ENCODE measurements around the gene ATXN2. TPM values are rescaled to one million over a fixed set of nuclear protein-coding genes. Genes with fewer than 3 reads are reported as not detected.
"Not testable (repeated sequence)": the region's sequence is repeated elsewhere in the genome, so short reads cannot be mapped to it uniquely, and the experiment has no call there.

The ATXN2 gene

GRCh38 chr12:111402490-111402824, 196.7 kb downstream of the ATXN2 start:
- H3K27me3 ChIP-seq (ENCODE audit: control insufficient read depth in 3 of 3, insufficient read depth in 3 of 3, low read depth in 1 of 3, low read length in 3 of 3); H2AK5ac ChIP-seq (ENCODE audit: low read depth, low read length); H3K9me3 ChIP-seq (replicated peaks in 1 of 2; ENCODE audit: control insufficient read depth in 2 of 2, insufficient read depth in 1 of 2, low read depth in 1 of 2, low read length in 2 of 2); H2BK15ac ChIP-seq (ENCODE audit: low read length); H3K36me3 ChIP-seq (replicated peaks in 1 of 2; ENCODE audit: control insufficient read depth in 2 of 2, insufficient read depth in 2 of 2, low read length in 2 of 2); H4K8ac ChIP-seq (ENCODE audit: low read depth, low read length); H3K18ac ChIP-seq (ENCODE audit: low read length); DNase-seq (ENCODE audit: low spot score); H3K14ac ChIP-seq (ENCODE audit: low read length); H2BK12ac ChIP-seq (ENCODE audit: low read length); H2AFZ ChIP-seq (ENCODE audit: low read length); H3K79me1 ChIP-seq (ENCODE audit: low read depth, low read length); H3K4me2 ChIP-seq (ENCODE audit: insufficient read depth, low read length, poor library complexity, severe bottlenecking); H3K9ac ChIP-seq (ENCODE audit: low read depth, low read length, poor library complexity); H3K23ac ChIP-seq (ENCODE audit: low read depth, low read length, poor library complexity); H3K4me3 ChIP-seq (ENCODE audit: low read length in 2 of 2); H2BK5ac ChIP-seq (ENCODE audit: low read length); H3K27ac ChIP-seq (replicated peaks; ENCODE audit: low read length); H4K91ac ChIP-seq (ENCODE audit: low read depth, low read length, poor library complexity); H3K4ac ChIP-seq (ENCODE audit: low read length); H2BK120ac ChIP-seq (ENCODE audit: low read depth, low read length): not testable (repeated sequence)
- WGBS, 2 donors (ENCODE audit: extremely low coverage in 2 of 2, insufficient read length in 2 of 2, insufficient replicate concordance in 1 of 2): no CpG with 5 or more reads among the region's 9 CpGs
- H3K4me1 ChIP-seq (ENCODE audit: control insufficient read depth in 2 of 2, insufficient read depth in 1 of 2, low read depth in 1 of 2, low read length in 2 of 2): peaks cover 8 to 18% of the 10 kb centered on the region in 2 donors

Small RNA genes within 50 kb of the gene (small RNA-seq; reads per million reads assigned to genes)
- gene RF00066 (ENCODE audit: insufficient read depth): not detected
